WERI-Rb-1 (cell line): ENCODE results near the gene ARHGAP19.

Experiments
- DNase-seq: peaks from one replicate; pipeline ENCODE4 v3.0.0-alpha.2; 2020
- H3K27ac ChIP-seq: fragments of 250-450 bp; sonication (Bioruptor Pico); 2 replicates; pipeline ENCODE4 v1.5.1; 2020; ENCODE audit warnings: mild to moderate bottlenecking, moderate library complexity
- H3K27me3 ChIP-seq: fragments of 250-450 bp; sonication (Bioruptor Pico); 2 replicates; pipeline ENCODE4 v1.5.1; 2021; ENCODE audit warnings: mild to moderate bottlenecking, low read depth, moderate library complexity; ENCODE audit not compliant: insufficient read depth, severe bottlenecking
- H3K36me3 ChIP-seq: fragments of 250-450 bp; sonication (Bioruptor Pico); 2 replicates; pipeline ENCODE4 v1.5.1; 2020; ENCODE audit warnings: mild to moderate bottlenecking, moderate library complexity
- H3K4me3 ChIP-seq: 2 replicates; pipeline ENCODE4 v1.5.1; 2011; ENCODE audit warnings: low read depth, mild to moderate bottlenecking, control low read depth, low read length
- H3K9me3 ChIP-seq: fragments of 250-450 bp; sonication (Bioruptor Pico); 2 replicates; pipeline ENCODE4 v1.5.1; 2021; ENCODE audit warnings: mild to moderate bottlenecking, moderate library complexity; ENCODE audit not compliant: severe bottlenecking
- TF ChIP-seq, protein P1 (sequence below): IDR thresholded peaks from 2 replicates; pipeline ENCODE4 v1.5.1; 2011; ENCODE audit warnings: low read depth, mild to moderate bottlenecking, control low read depth, inconsistent platforms, low read length

The ARHGAP19 gene

DNA sequence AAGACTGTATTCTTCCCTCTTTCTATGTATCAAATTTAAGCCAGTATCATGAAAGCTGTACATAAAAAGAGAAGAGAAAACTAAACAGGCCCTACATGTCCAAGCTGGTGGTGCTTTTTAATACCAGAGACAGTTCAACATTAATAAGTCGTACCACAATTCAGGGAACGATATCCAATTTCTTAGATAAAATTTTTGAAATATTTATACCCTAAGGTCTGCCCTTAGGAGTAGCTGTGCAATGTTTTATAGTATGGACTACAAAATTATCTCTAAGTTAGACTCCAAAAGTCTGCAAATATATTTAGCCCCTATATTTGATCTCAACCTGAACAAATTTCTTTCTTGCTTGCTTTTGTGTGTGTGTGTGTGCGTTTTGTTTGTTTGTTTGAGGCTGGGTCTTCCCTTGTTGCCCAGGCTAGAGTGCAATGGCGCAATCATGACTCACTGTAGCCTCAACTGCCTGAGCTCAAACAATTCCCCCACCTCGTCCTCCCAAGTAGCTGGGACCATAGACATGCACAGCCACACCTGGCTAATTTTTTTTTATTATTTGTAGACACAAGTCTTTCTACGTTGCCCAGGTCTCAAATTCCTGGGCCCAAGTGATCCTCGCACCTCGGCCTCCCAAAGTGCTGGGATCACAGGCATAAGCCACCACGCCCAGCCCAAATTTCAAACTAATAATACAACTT, 13.2 kb downstream of the ARHGAP19 start:
- no peak for DNase-seq
- Histone ChIP-seq H3K9me3 (no peaks in the 10 kb centered on the region), H3K36me3 (no peaks in the 10 kb centered on the region), H3K4me3 (no peak overlapping the region), H3K27ac (no peak overlapping the region), H3K27me3 (no peaks in the 10 kb centered on the region)
- TF ChIP-seq, protein P1, sequence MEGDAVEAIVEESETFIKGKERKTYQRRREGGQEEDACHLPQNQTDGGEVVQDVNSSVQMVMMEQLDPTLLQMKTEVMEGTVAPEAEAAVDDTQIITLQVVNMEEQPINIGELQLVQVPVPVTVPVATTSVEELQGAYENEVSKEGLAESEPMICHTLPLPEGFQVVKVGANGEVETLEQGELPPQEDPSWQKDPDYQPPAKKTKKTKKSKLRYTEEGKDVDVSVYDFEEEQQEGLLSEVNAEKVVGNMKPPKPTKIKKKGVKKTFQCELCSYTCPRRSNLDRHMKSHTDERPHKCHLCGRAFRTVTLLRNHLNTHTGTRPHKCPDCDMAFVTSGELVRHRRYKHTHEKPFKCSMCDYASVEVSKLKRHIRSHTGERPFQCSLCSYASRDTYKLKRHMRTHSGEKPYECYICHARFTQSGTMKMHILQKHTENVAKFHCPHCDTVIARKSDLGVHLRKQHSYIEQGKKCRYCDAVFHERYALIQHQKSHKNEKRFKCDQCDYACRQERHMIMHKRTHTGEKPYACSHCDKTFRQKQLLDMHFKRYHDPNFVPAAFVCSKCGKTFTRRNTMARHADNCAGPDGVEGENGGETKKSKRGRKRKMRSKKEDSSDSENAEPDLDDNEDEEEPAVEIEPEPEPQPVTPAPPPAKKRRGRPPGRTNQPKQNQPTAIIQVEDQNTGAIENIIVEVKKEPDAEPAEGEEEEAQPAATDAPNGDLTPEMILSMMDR = no peak

DNA sequence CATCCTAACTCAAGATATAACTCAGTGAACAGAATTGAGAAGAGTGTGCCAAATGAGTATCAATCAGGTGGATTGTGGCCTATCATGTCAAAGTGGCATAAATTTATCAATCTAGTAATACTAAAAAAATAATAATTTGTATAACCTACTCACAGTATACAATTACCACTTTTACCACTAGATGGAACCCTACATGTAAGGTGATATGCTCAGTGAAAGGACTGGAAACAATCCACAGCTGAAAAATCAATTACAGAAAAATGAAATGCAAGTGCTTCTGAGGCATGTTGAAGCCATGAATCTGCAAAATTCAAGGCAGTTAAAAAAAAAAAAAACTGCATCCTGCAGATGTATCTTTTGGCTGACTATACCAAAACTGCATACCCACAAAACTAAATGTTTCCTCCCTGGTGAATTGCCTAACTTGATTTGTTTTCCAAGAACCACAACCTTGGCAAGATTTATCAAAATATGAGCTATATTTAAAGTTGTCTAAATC, 13.9 kb downstream of the ARHGAP19 start:
- Histone ChIP-seq H3K4me3 (no peak overlapping the region), H3K27me3 (no peaks in the 10 kb centered on the region), H3K36me3 (no peaks in the 10 kb centered on the region), H3K27ac (no peak overlapping the region), H3K9me3 (no peaks in the 10 kb centered on the region)
- TF ChIP-seq, protein P1 = 0 out of 2 replicates have a peak, but pooled peaks have one; percentile 10
- no peak for DNase-seq

DNA sequence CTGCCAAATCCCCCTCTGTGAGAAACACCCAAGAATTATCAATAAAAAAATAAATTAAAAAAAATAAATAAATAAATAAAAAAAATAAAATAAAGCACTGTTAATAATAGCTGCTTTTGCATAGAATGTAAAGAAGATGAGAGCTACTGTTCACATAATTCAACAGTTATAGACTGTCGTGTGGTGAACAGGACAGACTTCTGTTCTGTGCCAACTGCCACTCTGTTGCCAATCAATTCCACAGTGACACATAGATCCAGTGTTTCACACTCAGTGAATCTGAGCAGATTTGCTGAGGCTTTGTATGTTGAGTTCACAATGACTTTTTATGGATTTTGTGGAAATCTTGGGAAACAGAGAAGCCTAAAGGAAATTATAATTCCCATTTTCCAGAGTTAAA, 14.9 kb downstream of the ARHGAP19 start:
- TF ChIP-seq, protein P1 = no peak
- no peak for DNase-seq
- Histone ChIP-seq H3K27me3 (no peaks in the 10 kb centered on the region), H3K27ac (no peak overlapping the region), H3K4me3 (no peak overlapping the region), H3K36me3 (no peaks in the 10 kb centered on the region), H3K9me3 (no peaks in the 10 kb centered on the region)

DNA sequence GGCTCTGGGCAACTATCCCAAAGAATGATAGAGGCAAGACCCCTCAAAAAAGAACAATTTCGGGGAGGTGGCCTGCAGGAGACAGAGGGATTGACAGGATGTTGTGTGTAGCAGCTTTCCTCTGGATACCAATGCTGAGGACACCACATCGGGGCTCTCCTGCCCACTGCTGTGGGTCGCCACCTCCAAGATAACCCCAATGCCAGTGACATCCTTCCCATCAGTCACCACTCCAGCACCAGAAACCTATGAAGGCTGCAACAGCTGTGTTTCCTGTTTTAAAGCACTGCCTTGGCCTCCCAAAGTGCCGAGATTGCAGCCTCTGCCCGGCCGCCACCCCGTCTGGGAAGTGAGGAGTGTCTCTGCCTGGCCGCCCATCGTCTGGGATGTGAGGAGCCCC, 17.6 kb downstream of the ARHGAP19 start:
- Histone ChIP-seq H3K27me3 (no peaks in the 10 kb centered on the region), H3K36me3 (no peaks in the 10 kb centered on the region), H3K4me3 (no peak overlapping the region), H3K27ac (no peak overlapping the region), H3K9me3 (peaks cover 4% of the 10 kb centered on the region)
- no peak for DNase-seq
- TF ChIP-seq, protein P1 = no peak

DNA sequence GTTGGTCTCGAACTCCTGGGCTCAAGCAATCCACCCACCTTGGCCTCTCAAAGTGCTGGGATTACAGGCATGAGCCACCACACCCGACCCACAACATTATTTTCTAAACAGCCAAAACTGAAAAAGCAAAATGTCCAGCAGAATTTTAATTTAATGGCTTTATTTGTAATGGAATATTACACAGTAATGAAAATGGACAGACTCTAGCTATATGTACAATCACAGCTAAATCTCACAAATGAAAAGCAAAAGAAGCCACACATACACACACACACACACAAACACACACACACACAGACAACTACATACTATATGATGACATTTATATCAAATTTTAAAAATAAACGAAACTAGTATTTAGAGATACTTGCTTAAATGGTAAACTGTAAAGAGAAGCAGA, 18.7 kb downstream of the ARHGAP19 start:
- Histone ChIP-seq H3K27ac (no peak overlapping the region), H3K27me3 (no peaks in the 10 kb centered on the region), H3K9me3 (peaks cover 4% of the 10 kb centered on the region), H3K4me3 (no peak overlapping the region), H3K36me3 (no peaks in the 10 kb centered on the region)
- TF ChIP-seq, protein P1 = no peak
- no peak for DNase-seq
